HepG2 (cell line): Measurements from ENCODE around the gene B3GNT9. TPM values are rescaled to one million over a fixed set of nuclear protein-coding genes. Genes with fewer than 3 reads are reported as not detected.

ENCODE experiments used
- AKAP8 ChIP-seq: sonication (generic); formaldehyde crosslinking; IDR thresholded peaks from 2 replicates; pipeline ENCODE4 v1.5.1; 2020; ENCODE audit warnings: mild to moderate bottlenecking, missing genetic modification reagents
- CENPX ChIP-seq: sonication (generic); formaldehyde crosslinking; IDR thresholded peaks from 2 replicates; pipeline ENCODE4 v1.9.0; 2021; ENCODE audit warnings: mild to moderate bottlenecking, missing genetic modification reagents, moderate library complexity
- GTF2F1 ChIP-seq: fragments of 150-350 bp; IDR thresholded peaks from 2 replicates; pipeline ENCODE4 v1.6.1; 2014; ENCODE audit warnings: low read length
- MAFF ChIP-seq: IDR thresholded peaks from 2 replicates; pipeline ENCODE4 v1.6.1; 2011; ENCODE audit warnings: low read depth, low read length, improper control_type of control experiment
- TP53 ChIP-seq: sonication (generic); formaldehyde crosslinking; conservative IDR thresholded peaks from 2 replicates; pipeline ENCODE4 v1.4.0; 2020; ENCODE audit warnings: missing genetic modification reagents
- ZNF569 ChIP-seq: sonication (generic); formaldehyde crosslinking; IDR thresholded peaks from 2 replicates; pipeline ENCODE4 v1.5.0; 2020; ENCODE audit warnings: mild to moderate bottlenecking, missing genetic modification reagents, moderate library complexity, borderline replicate concordance
- ZNF660 ChIP-seq: sonication (generic); formaldehyde crosslinking; IDR thresholded peaks from 2 replicates; pipeline ENCODE4 v1.5.1; 2020; ENCODE audit warnings: mild to moderate bottlenecking, low read depth, missing genetic modification reagents, borderline replicate concordance
- polyA plus RNA-seq, 8 experiments: library from polyadenylated mRNA; depleted of rRNA in 3 of 8; stranded (reverse) in 7 of 8; unstranded in 1 of 8; fragments of >200 nt; fragmentation: Illumina TruSeq in 4 of 8; extraction: Trizol in 4 of 8; gene quantifications; 2 replicates each; pipeline versions ENCODE4 v1.2.1 to v1.2.3, GENCODE V29; 2011 to 2016; ENCODE audit warnings: low read depth in 4 of 8, missing spikeins in 1 of 8, mixed read lengths in 1 of 8; ENCODE audit not compliant: insufficient read depth in 1 of 8
- total RNA-seq, 5 experiments: library from RNA; depleted of rRNA; stranded (reverse); fragments of >200 nt; fragmentation: Illumina TruSeq; extraction: Trizol; gene quantifications; 2 replicates each; pipeline ENCODE4 v1.2.3, GENCODE V29; 2016; ENCODE audit warnings: low read depth in 1 of 5
- TF ChIP-seq, protein P1 (sequence below): IDR thresholded peaks from 2 replicates; pipeline ENCODE4 v1.6.1; 2012; ENCODE audit warnings: low read length, improper control_type of control experiment
- TF ChIP-seq, protein P2 (sequence below): sonication (generic); formaldehyde crosslinking; IDR thresholded peaks from 2 replicates; pipeline ENCODE4 v1.4.0; 2020; ENCODE audit warnings: low read depth, mild to moderate bottlenecking, missing genetic modification reagents
- TF ChIP-seq, protein P3 (sequence below): sonication (generic); formaldehyde crosslinking; IDR thresholded peaks from 2 replicates; pipeline ENCODE4 v1.5.0; 2020; ENCODE audit warnings: mild to moderate bottlenecking, missing genetic modification reagents
- TF ChIP-seq, protein P4 (sequence below): sonication (generic); formaldehyde crosslinking; IDR thresholded peaks from 2 replicates; pipeline ENCODE4 v1.4.0; 2020; ENCODE audit warnings: missing genetic modification reagents
- TF ChIP-seq, protein P5 (sequence below): sonication (generic); formaldehyde crosslinking; IDR thresholded peaks from 2 replicates; pipeline ENCODE4 v1.5.0; 2020; ENCODE audit warnings: mild to moderate bottlenecking, missing genetic modification reagents, borderline replicate concordance
- TF ChIP-seq, protein P6 (sequence below), 2 experiments: fragments of 450-650 bp in 1 of 2; sonication (generic) in 1 of 2; formaldehyde crosslinking; IDR thresholded peaks; 2 replicates each; pipeline versions ENCODE4 v1.5.0 to v1.8.0; 2020 to 2022; ENCODE audit warnings: mild to moderate bottlenecking in 1 of 2, missing genetic modification reagents in 1 of 2

Gene B3GNT9
- total and polyA plus RNA-seq, 2 of the 13 experiments (the other 11 are each of a cell fraction or from before 2014, with no cell fraction given) = 1.5 to 3.1 TPM

DNA sequence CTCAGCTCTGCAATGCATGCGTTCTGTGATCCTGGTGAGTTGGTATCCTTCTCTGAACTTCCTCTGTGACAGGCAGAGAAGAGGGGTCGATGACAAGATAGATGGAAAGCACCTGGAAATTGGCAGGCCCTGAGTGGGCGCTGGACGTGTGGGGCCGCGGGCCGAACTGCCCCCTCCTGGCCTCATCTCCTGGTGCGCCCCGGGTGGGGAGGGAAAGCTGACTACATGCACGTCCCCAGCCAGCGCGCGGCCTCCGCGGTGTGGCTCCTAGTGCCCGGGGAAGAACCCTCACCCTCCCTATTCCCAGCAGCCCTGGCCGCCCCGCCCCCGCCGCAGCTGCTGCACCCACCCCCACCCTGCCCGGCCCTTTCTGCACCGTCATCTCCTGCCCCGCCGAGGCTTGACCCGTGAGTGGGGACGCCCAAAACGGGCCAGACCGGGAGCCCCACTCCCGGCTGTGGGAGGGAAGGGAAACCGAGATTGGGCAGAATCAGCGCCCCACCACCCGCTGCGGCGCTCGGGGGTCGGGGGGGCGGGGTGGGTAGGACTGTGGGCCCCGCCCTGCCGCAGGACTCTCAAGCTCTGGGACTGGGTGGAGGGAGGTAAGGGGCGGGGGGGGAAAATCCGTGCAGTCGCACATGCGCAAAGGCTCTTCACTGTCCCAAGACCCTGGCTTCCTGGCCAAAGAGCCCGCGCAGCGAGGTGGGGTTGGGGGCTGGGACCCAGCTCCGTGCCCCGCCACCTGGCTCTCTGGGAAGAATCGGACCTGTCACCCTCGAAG is 19.6 kb upstream of the B3GNT9 start, which contains the start of gene NOL3 (continued):
- TF ChIP-seq, protein P1, sequence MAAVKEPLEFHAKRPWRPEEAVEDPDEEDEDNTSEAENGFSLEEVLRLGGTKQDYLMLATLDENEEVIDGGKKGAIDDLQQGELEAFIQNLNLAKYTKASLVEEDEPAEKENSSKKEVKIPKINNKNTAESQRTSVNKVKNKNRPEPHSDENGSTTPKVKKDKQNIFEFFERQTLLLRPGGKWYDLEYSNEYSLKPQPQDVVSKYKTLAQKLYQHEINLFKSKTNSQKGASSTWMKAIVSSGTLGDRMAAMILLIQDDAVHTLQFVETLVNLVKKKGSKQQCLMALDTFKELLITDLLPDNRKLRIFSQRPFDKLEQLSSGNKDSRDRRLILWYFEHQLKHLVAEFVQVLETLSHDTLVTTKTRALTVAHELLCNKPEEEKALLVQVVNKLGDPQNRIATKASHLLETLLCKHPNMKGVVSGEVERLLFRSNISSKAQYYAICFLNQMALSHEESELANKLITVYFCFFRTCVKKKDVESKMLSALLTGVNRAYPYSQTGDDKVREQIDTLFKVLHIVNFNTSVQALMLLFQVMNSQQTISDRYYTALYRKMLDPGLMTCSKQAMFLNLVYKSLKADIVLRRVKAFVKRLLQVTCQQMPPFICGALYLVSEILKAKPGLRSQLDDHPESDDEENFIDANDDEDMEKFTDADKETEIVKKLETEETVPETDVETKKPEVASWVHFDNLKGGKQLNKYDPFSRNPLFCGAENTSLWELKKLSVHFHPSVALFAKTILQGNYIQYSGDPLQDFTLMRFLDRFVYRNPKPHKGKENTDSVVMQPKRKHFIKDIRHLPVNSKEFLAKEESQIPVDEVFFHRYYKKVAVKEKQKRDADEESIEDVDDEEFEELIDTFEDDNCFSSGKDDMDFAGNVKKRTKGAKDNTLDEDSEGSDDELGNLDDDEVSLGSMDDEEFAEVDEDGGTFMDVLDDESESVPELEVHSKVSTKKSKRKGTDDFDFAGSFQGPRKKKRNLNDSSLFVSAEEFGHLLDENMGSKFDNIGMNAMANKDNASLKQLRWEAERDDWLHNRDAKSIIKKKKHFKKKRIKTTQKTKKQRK = no peak
- no peak for TF ChIP-seq TP53 (CRISPR knock-in tag)
- peak; percentile 80; the same call in 1 of the 2 replicates for TF ChIP-seq AKAP8 (CRISPR knock-in tag)
- TF ChIP-seq, protein P2, sequence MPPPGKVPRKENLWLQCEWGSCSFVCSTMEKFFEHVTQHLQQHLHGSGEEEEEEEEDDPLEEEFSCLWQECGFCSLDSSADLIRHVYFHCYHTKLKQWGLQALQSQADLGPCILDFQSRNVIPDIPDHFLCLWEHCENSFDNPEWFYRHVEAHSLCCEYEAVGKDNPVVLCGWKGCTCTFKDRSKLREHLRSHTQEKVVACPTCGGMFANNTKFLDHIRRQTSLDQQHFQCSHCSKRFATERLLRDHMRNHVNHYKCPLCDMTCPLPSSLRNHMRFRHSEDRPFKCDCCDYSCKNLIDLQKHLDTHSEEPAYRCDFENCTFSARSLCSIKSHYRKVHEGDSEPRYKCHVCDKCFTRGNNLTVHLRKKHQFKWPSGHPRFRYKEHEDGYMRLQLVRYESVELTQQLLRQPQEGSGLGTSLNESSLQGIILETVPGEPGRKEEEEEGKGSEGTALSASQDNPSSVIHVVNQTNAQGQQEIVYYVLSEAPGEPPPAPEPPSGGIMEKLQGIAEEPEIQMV = no peak
- TF ChIP-seq, protein P3, sequence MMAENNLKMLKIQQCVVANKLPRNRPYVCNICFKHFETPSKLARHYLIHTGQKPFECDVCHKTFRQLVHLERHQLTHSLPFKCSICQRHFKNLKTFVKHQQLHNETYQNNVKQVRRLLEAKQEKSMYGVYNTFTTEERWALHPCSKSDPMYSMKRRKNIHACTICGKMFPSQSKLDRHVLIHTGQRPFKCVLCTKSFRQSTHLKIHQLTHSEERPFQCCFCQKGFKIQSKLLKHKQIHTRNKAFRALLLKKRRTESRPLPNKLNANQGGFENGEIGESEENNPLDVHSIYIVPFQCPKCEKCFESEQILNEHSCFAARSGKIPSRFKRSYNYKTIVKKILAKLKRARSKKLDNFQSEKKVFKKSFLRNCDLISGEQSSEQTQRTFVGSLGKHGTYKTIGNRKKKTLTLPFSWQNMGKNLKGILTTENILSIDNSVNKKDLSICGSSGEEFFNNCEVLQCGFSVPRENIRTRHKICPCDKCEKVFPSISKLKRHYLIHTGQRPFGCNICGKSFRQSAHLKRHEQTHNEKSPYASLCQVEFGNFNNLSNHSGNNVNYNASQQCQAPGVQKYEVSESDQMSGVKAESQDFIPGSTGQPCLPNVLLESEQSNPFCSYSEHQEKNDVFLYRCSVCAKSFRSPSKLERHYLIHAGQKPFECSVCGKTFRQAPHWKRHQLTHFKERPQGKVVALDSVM (CRISPR knock-in tag) = no peak
- no peak for TF ChIP-seq ZNF660
- no peak for TF ChIP-seq ZNF569 (CRISPR knock-in tag)
- TF ChIP-seq, protein P4, sequence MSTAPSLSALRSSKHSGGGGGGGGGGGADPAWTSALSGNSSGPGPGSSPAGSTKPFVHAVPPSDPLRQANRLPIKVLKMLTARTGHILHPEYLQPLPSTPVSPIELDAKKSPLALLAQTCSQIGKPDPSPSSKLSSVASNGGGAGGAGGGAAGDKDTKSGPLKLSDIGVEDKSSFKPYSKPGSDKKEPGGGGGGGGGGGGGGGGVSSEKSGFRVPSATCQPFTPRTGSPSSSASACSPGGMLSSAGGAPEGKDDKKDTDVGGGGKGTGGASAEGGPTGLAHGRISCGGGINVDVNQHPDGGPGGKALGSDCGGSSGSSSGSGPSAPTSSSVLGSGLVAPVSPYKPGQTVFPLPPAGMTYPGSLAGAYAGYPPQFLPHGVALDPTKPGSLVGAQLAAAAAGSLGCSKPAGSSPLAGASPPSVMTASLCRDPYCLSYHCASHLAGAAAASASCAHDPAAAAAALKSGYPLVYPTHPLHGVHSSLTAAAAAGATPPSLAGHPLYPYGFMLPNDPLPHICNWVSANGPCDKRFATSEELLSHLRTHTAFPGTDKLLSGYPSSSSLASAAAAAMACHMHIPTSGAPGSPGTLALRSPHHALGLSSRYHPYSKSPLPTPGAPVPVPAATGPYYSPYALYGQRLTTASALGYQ (CRISPR knock-in tag) = no peak
- TF ChIP-seq CENPX (CRISPR knock-in tag) = no peak
- TF ChIP-seq MAFF = peak; percentile 18; the same call in 1 of the 2 replicates
- TF ChIP-seq, protein P5, sequence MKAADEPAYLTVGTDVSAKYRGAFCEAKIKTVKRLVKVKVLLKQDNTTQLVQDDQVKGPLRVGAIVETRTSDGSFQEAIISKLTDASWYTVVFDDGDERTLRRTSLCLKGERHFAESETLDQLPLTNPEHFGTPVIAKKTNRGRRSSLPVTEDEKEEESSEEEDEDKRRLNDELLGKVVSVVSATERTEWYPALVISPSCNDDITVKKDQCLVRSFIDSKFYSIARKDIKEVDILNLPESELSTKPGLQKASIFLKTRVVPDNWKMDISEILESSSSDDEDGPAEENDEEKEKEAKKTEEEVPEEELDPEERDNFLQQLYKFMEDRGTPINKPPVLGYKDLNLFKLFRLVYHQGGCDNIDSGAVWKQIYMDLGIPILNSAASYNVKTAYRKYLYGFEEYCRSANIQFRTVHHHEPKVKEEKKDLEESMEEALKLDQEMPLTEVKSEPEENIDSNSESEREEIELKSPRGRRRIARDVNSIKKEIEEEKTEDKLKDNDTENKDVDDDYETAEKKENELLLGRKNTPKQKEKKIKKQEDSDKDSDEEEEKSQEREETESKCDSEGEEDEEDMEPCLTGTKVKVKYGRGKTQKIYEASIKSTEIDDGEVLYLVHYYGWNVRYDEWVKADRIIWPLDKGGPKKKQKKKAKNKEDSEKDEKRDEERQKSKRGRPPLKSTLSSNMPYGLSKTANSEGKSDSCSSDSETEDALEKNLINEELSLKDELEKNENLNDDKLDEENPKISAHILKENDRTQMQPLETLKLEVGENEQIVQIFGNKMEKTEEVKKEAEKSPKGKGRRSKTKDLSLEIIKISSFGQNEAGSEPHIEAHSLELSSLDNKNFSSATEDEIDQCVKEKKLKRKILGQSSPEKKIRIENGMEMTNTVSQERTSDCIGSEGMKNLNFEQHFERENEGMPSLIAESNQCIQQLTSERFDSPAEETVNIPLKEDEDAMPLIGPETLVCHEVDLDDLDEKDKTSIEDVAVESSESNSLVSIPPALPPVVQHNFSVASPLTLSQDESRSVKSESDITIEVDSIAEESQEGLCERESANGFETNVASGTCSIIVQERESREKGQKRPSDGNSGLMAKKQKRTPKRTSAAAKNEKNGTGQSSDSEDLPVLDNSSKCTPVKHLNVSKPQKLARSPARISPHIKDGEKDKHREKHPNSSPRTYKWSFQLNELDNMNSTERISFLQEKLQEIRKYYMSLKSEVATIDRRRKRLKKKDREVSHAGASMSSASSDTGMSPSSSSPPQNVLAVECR (CRISPR knock-in tag) = peak; percentile 44; the same call in 1 of the 2 replicates
- no peak for TF ChIP-seq GTF2F1
- TF ChIP-seq, protein P6, sequence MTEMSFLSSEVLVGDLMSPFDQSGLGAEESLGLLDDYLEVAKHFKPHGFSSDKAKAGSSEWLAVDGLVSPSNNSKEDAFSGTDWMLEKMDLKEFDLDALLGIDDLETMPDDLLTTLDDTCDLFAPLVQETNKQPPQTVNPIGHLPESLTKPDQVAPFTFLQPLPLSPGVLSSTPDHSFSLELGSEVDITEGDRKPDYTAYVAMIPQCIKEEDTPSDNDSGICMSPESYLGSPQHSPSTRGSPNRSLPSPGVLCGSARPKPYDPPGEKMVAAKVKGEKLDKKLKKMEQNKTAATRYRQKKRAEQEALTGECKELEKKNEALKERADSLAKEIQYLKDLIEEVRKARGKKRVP (CRISPR knock-in tag; IDR thresholded peaks at IDR 0.05) = no peak
